NCI-H1048 (cell line): ENCODE measurements around the gene CBL.
"Not testable (repeated sequence)": the region's sequence is repeated elsewhere in the genome, so short reads cannot be mapped to it uniquely, and the experiment has no call there.

Experiments
- DNase-seq: peaks from one replicate; lab custom pipeline; 2025; lab: John Stamatoyannopoulos, UW

The CBL gene

GRCh38 chr11:119185981-119186634 is 20.0 kb upstream of the CBL start:
- DNase-seq: no peak

- DNase-seq: no peak
Observed at GRCh38 chr11:119187123-119187892, 18.8 kb upstream of the CBL start.

GRCh38 chr11:119188067-119188466 is 18.1 kb upstream of the CBL start:
- DNase-seq: no peak

- DNase-seq: no peak
Observed at GRCh38 chr11:119188887-119189286, 17.3 kb upstream of the CBL start.

- no peak for DNase-seq
Observed at GRCh38 chr11:119189393-119189792, 16.7 kb upstream of the CBL start.

GRCh38 chr11:119190531-119190930 is 15.6 kb upstream of the CBL start:
- DNase-seq: no peak

GRCh38 chr11:119191265-119191664 is 14.9 kb upstream of the CBL start:
- DNase-seq: not testable (repeated sequence)

GRCh38 chr11:119192111-119192510 is 14.0 kb upstream of the CBL start:
- DNase-seq: no peak

- DNase-seq: no peak
Observed at GRCh38 chr11:119193001-119193400, 13.1 kb upstream of the CBL start.

- no peak for DNase-seq
Observed at GRCh38 chr11:119193626-119194025, 12.5 kb upstream of the CBL start.

GRCh38 chr11:119194811-119195440 is 11.2 kb upstream of the CBL start:
- DNase-seq: no peak

GRCh38 chr11:119195680-119196079 is 10.5 kb upstream of the CBL start:
- no peak for DNase-seq

GRCh38 chr11:119196833-119197483 is 9.2 kb upstream of the CBL start:
- peak; percentile 16 for DNase-seq

GRCh38 chr11:119198925-119199324 is 7.2 kb upstream of the CBL start:
- no peak for DNase-seq

- DNase-seq: not testable (repeated sequence)
Observed at GRCh38 chr11:119201236-119201635, 4.9 kb upstream of the CBL start.

GRCh38 chr11:119202554-119202953 is 3.6 kb upstream of the CBL start:
- no peak for DNase-seq

GRCh38 chr11:119204066-119204465 is 2.1 kb upstream of the CBL start:
- DNase-seq: no peak

GRCh38 chr11:119205080-119205479 is 1.1 kb upstream of the CBL start:
- no peak for DNase-seq

GRCh38 chr11:119206511-119207414 is 624 bp downstream of the CBL start:
- no peak for DNase-seq

GRCh38 chr11:119207415-119207960 is 1.3 kb downstream of the CBL start:
- no peak for DNase-seq

- DNase-seq: no peak
Observed at GRCh38 chr11:119209186-119209585, 3.0 kb downstream of the CBL start.
